ENCODE results near the gene AQP9.

DNA sequence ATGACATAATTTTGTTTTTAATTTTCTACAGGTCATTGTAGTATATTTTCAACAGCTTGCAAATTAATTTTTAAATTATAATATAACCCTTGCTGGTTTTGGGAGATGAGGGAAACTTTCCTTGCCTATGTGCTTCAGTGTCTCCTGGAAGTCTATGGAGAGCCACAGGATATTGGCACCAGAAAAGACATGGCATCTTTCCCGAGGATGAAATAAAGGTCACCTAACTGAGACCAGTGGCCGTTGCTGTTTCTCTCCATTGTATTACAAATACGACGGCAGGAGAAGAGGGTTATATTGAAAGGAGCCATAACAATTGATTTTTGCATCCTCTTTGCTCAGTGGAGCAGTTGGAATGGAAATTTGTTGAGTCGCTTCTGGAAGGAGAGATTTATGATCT is 19.9 kb upstream of the AQP9 start:
- TF ChIP-seq POLR2A (IDR thresholded peaks at IDR 0.05), result no peak
- TF ChIP-seq, protein P1, sequence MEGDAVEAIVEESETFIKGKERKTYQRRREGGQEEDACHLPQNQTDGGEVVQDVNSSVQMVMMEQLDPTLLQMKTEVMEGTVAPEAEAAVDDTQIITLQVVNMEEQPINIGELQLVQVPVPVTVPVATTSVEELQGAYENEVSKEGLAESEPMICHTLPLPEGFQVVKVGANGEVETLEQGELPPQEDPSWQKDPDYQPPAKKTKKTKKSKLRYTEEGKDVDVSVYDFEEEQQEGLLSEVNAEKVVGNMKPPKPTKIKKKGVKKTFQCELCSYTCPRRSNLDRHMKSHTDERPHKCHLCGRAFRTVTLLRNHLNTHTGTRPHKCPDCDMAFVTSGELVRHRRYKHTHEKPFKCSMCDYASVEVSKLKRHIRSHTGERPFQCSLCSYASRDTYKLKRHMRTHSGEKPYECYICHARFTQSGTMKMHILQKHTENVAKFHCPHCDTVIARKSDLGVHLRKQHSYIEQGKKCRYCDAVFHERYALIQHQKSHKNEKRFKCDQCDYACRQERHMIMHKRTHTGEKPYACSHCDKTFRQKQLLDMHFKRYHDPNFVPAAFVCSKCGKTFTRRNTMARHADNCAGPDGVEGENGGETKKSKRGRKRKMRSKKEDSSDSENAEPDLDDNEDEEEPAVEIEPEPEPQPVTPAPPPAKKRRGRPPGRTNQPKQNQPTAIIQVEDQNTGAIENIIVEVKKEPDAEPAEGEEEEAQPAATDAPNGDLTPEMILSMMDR (IDR thresholded peaks at IDR 0.05), result no peak

Measured in gastroesophageal sphincter (tissue), 3 donors.